ENCODE results near the gene AGTPBP1. TPM values are rescaled to one million over a fixed set of nuclear protein-coding genes. Genes with fewer than 3 reads are reported as not detected.

The AGTPBP1 gene
- total RNA-seq, 4 donors from 2014 or later, result 12.5 to 15.1 (median 14.0) TPM

GRCh38 chr9:85605905-85606304, 135.8 kb downstream of the AGTPBP1 start:
- intact Hi-C loops (cut with DNase I; ENCODE audit: low total_unique reads), result no loop called here
- TF ChIP-seq CTCF (IDR thresholded peaks at IDR 0.05) (no peak), POLR2A (IDR thresholded peaks at IDR 0.05) (no peak)
- no peak for DNase-seq (ENCODE audit: low spot score in 2 of 2)
- 95 to 100% methylated on average over 1 of the region's 1 CpG for WGBS, 2 donors
- no peak overlapping the region for H3K4me3 ChIP-seq (ENCODE audit: low read depth, poor library complexity, severe bottlenecking)

GRCh38 chr9:85603936-85604335, 137.8 kb downstream of the AGTPBP1 start:
- intact Hi-C loops (cut with DNase I; ENCODE audit: low total_unique reads), result no loop called here
- no peak for TF ChIP-seq CTCF (IDR thresholded peaks at IDR 0.05)
- no peak for TF ChIP-seq POLR2A (IDR thresholded peaks at IDR 0.05)
- no peak overlapping the region for H3K4me3 ChIP-seq (ENCODE audit: low read depth, poor library complexity, severe bottlenecking)
- DNase-seq (ENCODE audit: low spot score in 2 of 2), result no peak
- WGBS, 2 donors, result 86 to 96% methylated on average over 3 of the region's 3 CpGs

- no peak overlapping the region for H3K4me3 ChIP-seq (ENCODE audit: low read depth, poor library complexity, severe bottlenecking)
- no peak for DNase-seq (ENCODE audit: low spot score in 2 of 2)
- intact Hi-C loops (cut with DNase I; ENCODE audit: low total_unique reads), result no loop called here
- 98 to 99% methylated on average over 6 of the region's 6 CpGs for WGBS, 2 donors
- no peak for TF ChIP-seq POLR2A (IDR thresholded peaks at IDR 0.05)
- TF ChIP-seq CTCF (IDR thresholded peaks at IDR 0.05), result no peak
Measured at GRCh38 chr9:85602742-85603141, 139.0 kb downstream of the AGTPBP1 start.

- intact Hi-C loops (cut with DNase I; ENCODE audit: low total_unique reads), result no loop called here
- DNase-seq (ENCODE audit: low spot score in 2 of 2), result no peak
- WGBS, 2 donors, result 64 to 78% methylated on average over 7 of the region's 8 CpGs
- TF ChIP-seq POLR2A (IDR thresholded peaks at IDR 0.05), result no peak
- TF ChIP-seq CTCF (IDR thresholded peaks at IDR 0.05), result no peak
- no peak overlapping the region for H3K4me3 ChIP-seq (ENCODE audit: low read depth, poor library complexity, severe bottlenecking)
Measured at GRCh38 chr9:85600675-85601263, 141.0 kb downstream of the AGTPBP1 start.

- no peak overlapping the region for H3K4me3 ChIP-seq (ENCODE audit: low read depth, poor library complexity, severe bottlenecking)
- WGBS, 2 donors, result 74 to 76% methylated on average over 3 of the region's 3 CpGs
- no peak for DNase-seq (ENCODE audit: low spot score in 2 of 2)
- TF ChIP-seq POLR2A (IDR thresholded peaks at IDR 0.05) (no peak), CTCF (IDR thresholded peaks at IDR 0.05) (no peak)
- intact Hi-C loops (cut with DNase I; ENCODE audit: low total_unique reads), result no loop called here
Measured at GRCh38 chr9:85599540-85600105, 142.1 kb downstream of the AGTPBP1 start.

DNA sequence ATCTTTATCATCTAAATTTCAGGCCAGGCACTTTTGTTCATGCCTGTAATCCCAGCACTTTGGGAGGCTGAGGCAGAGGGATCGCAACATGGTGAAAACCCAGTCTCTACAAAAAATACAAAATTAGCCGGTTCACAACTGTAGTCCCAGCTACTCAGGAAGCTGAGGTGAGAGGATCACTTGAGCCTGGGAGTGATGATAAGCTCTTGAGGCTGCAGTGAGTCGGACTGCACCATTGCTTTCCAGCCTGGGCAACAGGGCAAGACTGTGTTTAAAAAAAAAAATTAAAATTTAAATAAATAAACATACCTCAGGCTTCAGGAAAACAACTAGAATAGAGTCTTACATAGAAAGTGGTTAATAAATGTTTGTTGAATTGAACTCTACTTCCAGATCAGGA, 147.4 kb downstream of the AGTPBP1 start:
- DNase-seq (ENCODE audit: low spot score in 2 of 2), result no peak
- no peak for TF ChIP-seq CTCF (IDR thresholded peaks at IDR 0.05)
- no peak for TF ChIP-seq POLR2A (IDR thresholded peaks at IDR 0.05)
- 84 to 89% methylated on average over 3 of the region's 3 CpGs for WGBS, 2 donors
- no peak overlapping the region for H3K4me3 ChIP-seq (ENCODE audit: low read depth, poor library complexity, severe bottlenecking)
- intact Hi-C loops (cut with DNase I; ENCODE audit: low total_unique reads), result no loop called here

Measured in lower leg skin (tissue), 4 donors.